MM.1S (cell line): Measurements from ENCODE around the gene WDR43.

ENCODE experiments used
- DNase-seq: peaks from one replicate; pipeline ENCODE4 v3.0.0-alpha.2; 2015
- H2AFZ ChIP-seq: fragments of 300-600 bp; sonication (generic); 2 replicates; pipeline ENCODE4 v1.6.0; 2016; ENCODE audit warnings: antibody characterized with exemption, low read length
- H3F3A ChIP-seq: fragments of 300-600 bp; sonication (generic); 2 replicates; pipeline ENCODE4 v1.6.1; 2016; ENCODE audit warnings: mild to moderate bottlenecking, antibody characterized with exemption, low read length, moderate library complexity, mixed read lengths; ENCODE audit not compliant: insufficient read depth
- H3K27ac ChIP-seq: fragments of 300-600 bp; sonication (generic); 2 replicates; pipeline ENCODE4 v1.5.1; 2016; ENCODE audit warnings: mild to moderate bottlenecking, low read length
- H3K27me3 ChIP-seq: fragments of 300-600 bp; sonication (generic); replicated peaks from 2 replicates; pipeline ENCODE4 v1.6.0; 2016; ENCODE audit warnings: low read length; ENCODE audit not compliant: insufficient read depth
- H3K36me3 ChIP-seq: fragments of 300-600 bp; sonication (generic); replicated peaks from 2 replicates; pipeline ENCODE4 v1.6.1; 2016; ENCODE audit warnings: mild to moderate bottlenecking, low read length, mixed read lengths; ENCODE audit not compliant: insufficient read depth
- H3K4me1 ChIP-seq: fragments of 300-600 bp; sonication (generic); 2 replicates; pipeline ENCODE4 v1.6.1; 2016; ENCODE audit warnings: low read length, mixed read lengths
- H3K4me2 ChIP-seq: fragments of 300-600 bp; sonication (generic); 2 replicates; pipeline ENCODE4 v1.6.0; 2016; ENCODE audit warnings: low read depth, low read length
- H3K4me3 ChIP-seq: fragments of 300-600 bp; sonication (generic); 2 replicates; pipeline ENCODE4 v1.5.1; 2016; ENCODE audit warnings: low read length, mixed read lengths
- H3K79me2 ChIP-seq: fragments of 300-600 bp; sonication (generic); 2 replicates; pipeline ENCODE4 v1.6.1; 2016; ENCODE audit warnings: mixed run types, low read length, mixed read lengths
- H3K9ac ChIP-seq: fragments of 300-600 bp; sonication (generic); 2 replicates; pipeline ENCODE4 v1.6.1; 2016; ENCODE audit warnings: low read length, mixed read lengths
- H3K9me2 ChIP-seq: fragments of 300-600 bp; sonication (generic); replicated peaks from 2 replicates; pipeline ENCODE4 v1.6.1; 2016; ENCODE audit warnings: mild to moderate bottlenecking, low read length, mixed read lengths; ENCODE audit not compliant: insufficient read depth
- H3K9me3 ChIP-seq: fragments of 300-600 bp; sonication (generic); replicated peaks from 2 replicates; pipeline ENCODE4 v1.6.1; 2016; ENCODE audit warnings: mild to moderate bottlenecking, low read length, mixed read lengths; ENCODE audit not compliant: insufficient read depth
- H4K20me1 ChIP-seq: fragments of 300-600 bp; sonication (generic); 2 replicates; pipeline ENCODE4 v1.6.1; 2016; ENCODE audit warnings: mild to moderate bottlenecking, low read length, moderate library complexity, mixed read lengths; ENCODE audit not compliant: insufficient read depth
- EZH2 ChIP-seq: fragments of 300-600 bp; sonication (generic); optimal IDR thresholded peaks from 2 replicates; pipeline ENCODE3; 2017; ENCODE audit warnings: low read depth, mild to moderate bottlenecking, antibody characterized with exemption, low read length, mixed read lengths
- EZH2phosphoT487 ChIP-seq: fragments of 300-600 bp; sonication (generic); IDR thresholded peaks from 2 replicates; pipeline ENCODE4 v1.6.1; 2018; ENCODE audit warnings: antibody characterized with exemption, low read length
- TF ChIP-seq, protein P1 (sequence below): fragments of 300-600 bp; sonication (generic); IDR thresholded peaks from 2 replicates; pipeline ENCODE4 v1.5.1; 2016; ENCODE audit warnings: antibody characterized with exemption, low read length, mixed read lengths

WDR43 gene

GRCh38 chr2:28901202-28901601 lies 6.7 kb downstream of the WDR43 start:
- H3F3A ChIP-seq: no peaks in the 10 kb centered on the region
- no peak overlapping the region for H3K27ac ChIP-seq
- no peaks in the 10 kb centered on the region for H3K9me3 ChIP-seq
- H3K4me2 ChIP-seq: no peak overlapping the region
- H3K79me2 ChIP-seq: peaks cover 100% of the 10 kb centered on the region
- H3K36me3 ChIP-seq: peaks cover 6% of the 10 kb centered on the region; the same call in 1 of the 2 replicates
- no peaks in the 10 kb centered on the region for H3K9me2 ChIP-seq
- H4K20me1 ChIP-seq: peaks cover 83% of the 10 kb centered on the region
- H3K9ac ChIP-seq: no peak overlapping the region
- no peak overlapping the region for H3K4me3 ChIP-seq
- TF ChIP-seq, protein P1, sequence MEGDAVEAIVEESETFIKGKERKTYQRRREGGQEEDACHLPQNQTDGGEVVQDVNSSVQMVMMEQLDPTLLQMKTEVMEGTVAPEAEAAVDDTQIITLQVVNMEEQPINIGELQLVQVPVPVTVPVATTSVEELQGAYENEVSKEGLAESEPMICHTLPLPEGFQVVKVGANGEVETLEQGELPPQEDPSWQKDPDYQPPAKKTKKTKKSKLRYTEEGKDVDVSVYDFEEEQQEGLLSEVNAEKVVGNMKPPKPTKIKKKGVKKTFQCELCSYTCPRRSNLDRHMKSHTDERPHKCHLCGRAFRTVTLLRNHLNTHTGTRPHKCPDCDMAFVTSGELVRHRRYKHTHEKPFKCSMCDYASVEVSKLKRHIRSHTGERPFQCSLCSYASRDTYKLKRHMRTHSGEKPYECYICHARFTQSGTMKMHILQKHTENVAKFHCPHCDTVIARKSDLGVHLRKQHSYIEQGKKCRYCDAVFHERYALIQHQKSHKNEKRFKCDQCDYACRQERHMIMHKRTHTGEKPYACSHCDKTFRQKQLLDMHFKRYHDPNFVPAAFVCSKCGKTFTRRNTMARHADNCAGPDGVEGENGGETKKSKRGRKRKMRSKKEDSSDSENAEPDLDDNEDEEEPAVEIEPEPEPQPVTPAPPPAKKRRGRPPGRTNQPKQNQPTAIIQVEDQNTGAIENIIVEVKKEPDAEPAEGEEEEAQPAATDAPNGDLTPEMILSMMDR: no peak
- DNase-seq: no peak
- no peaks in the 10 kb centered on the region for H3K27me3 ChIP-seq
- H2AFZ ChIP-seq: no peak overlapping the region
- H3K4me1 ChIP-seq: peaks cover 18% of the 10 kb centered on the region

DNA sequence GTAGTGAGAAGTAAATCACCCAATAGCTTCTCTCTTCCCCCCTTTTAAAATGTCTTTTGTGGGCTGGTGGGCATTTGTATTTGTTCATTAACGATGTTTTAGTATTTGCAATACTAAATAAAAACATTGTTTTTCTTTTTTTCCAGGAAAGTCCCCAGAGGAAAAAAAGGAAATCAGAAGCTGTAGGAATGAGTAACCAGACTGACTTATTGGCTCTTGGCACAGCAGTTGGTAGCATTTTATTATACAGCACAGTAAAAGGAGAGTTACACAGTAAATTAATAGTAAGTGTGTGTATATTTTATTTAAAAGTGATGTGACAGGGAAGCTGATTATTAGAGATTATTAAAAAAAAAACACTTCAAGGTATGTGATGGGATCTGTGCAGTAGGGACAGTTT lies 7.4 kb downstream of the WDR43 start:
- Histone ChIP-seq H3K9ac (no peak overlapping the region), H3K9me3 (no peaks in the 10 kb centered on the region), H3K27ac (no peak overlapping the region), H3K27me3 (no peaks in the 10 kb centered on the region), H4K20me1 (peaks cover 76% of the 10 kb centered on the region), H2AFZ (no peak overlapping the region), H3F3A (no peaks in the 10 kb centered on the region), H3K36me3 (peaks cover 11% of the 10 kb centered on the region; the same call in 1 of the 2 replicates), H3K9me2 (no peaks in the 10 kb centered on the region), H3K4me1 (peaks cover 16% of the 10 kb centered on the region), H3K4me3 (no peak overlapping the region), H3K4me2 (no peak overlapping the region), H3K79me2 (peaks cover 100% of the 10 kb centered on the region)
- TF ChIP-seq EZH2phosphoT487 (no peak), EZH2 (no peak)
- TF ChIP-seq, protein P1: no peak
- DNase-seq: no peak

- no peak overlapping the region for H3K9ac ChIP-seq
- TF ChIP-seq, protein P1: no peak
- no peak for TF ChIP-seq EZH2phosphoT487
- TF ChIP-seq EZH2: no peak
- no peak overlapping the region for H3K4me2 ChIP-seq
- H3K9me3 ChIP-seq: no peaks in the 10 kb centered on the region
- no peak overlapping the region for H3K27ac ChIP-seq
- no peaks in the 10 kb centered on the region for H3F3A ChIP-seq
- no peak overlapping the region for H2AFZ ChIP-seq
- peaks cover 9% of the 10 kb centered on the region for H3K4me1 ChIP-seq
- no peak overlapping the region for H3K4me3 ChIP-seq
- peaks cover 100% of the 10 kb centered on the region for H3K79me2 ChIP-seq
- peaks cover 14% of the 10 kb centered on the region; the same call in 1 of the 2 replicates for H3K36me3 ChIP-seq
- H3K9me2 ChIP-seq: no peaks in the 10 kb centered on the region
- H3K27me3 ChIP-seq: no peaks in the 10 kb centered on the region
- peaks cover 69% of the 10 kb centered on the region for H4K20me1 ChIP-seq
- no peak for DNase-seq
These were observed 8.1 kb downstream of the WDR43 start for GRCh38 chr2:28902584-28902983.
